GM19240 (cell line): Measurements from ENCODE around the gene CACNA1C.

Experiments used
- DNase-seq: peaks from one replicate; pipeline ENCODE4 v3.0.0; 2011; ENCODE audit warnings: low spot score; ENCODE audit not compliant: insufficient read length

CACNA1C gene

DNA sequence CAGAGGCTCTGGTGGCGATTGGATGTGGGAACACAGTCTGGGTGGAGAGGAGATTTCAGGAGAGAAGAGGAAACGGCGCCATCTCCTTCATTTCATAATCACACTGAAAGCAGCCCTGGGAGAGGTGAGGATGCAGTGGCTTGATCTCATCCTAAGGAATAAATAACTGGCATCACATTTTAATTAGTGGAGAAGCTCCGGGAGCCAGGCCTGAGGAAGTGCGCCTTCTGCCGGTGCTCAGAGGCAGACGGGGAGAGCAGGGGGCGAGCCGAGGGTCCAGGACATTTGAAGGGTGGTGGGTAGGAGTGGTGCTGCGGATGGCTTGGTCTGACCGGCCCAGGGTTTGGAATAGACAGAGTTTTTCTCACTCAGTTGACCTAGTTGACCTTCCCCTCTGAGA is 265.0 kb downstream of the CACNA1C start:
- no peak for DNase-seq

DNA sequence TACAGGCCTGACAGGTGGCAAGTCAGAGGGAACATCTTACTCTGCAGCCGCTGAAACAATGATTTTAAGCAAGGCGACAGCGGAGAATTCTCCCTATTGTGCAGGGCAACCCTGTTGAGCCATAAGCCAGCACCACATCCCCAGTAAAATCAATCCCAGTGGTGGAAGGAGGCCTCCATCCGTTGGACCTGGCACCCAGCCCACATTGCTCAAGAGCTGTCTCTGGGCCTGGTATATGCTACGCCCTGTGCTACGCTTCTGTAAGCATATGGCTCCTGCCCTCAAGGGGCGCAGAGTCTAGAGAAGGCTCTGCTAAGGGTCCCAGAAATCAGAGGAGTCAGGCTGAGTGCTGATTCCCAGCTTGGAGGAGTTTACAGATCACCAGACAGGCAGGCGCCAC is 265.5 kb downstream of the CACNA1C start:
- no peak for DNase-seq

DNA sequence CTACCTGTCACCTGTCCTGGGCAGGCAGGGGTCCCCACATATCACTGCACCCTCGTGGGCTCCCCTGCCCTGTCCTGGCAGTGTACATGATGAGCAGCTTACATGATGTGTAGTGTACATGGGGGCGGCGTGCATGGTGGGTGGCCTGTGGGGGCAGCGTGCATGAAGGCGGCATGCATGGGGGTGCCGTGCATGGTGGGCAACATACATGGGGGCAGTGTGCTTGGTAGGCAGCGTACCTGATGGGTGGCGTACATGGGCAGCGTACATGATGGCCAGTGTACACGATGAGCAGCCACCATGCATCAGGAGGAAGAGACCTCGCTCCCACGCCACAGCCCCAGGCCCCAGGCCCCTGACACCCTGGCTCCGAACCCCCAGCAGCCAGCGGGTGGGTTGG is 266.3 kb downstream of the CACNA1C start:
- DNase-seq: no peak

DNA sequence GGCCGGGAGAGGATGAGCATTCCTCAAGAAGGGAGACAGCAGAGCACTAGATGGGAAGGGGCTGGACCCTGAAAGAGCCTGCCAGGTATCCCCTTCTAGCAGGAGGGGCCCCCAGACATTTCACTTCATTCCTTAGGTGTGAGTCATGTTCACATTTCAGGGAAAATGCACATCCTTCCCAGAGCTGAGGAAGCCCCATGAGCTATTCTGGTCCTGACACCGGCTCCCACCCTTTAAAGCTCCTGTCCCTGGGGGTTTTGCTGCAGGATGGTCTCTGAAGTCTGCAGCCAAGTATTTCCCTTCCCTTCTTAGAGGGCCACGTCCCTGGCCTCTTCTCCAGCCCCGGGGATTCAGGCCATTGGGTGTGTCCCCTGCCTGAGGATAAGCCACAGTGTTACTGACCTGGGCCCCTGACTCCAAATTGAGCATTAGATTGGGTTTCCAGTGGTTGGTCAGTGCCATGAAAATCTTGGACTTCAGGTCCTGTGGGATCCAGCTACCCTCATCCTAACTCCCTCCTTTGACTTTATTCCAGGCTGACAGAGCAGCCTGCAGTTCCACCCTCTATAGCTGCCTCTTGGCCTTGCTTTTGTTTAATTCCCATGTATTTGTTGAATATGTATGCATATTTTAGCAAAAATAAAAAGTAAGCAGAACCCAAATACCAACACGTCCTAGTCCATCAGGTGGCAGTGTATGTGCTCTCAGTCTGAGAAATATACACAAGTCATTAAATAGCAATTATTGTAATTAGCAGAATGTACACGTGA is 267.1 kb downstream of the CACNA1C start:
- DNase-seq: no peak

DNA sequence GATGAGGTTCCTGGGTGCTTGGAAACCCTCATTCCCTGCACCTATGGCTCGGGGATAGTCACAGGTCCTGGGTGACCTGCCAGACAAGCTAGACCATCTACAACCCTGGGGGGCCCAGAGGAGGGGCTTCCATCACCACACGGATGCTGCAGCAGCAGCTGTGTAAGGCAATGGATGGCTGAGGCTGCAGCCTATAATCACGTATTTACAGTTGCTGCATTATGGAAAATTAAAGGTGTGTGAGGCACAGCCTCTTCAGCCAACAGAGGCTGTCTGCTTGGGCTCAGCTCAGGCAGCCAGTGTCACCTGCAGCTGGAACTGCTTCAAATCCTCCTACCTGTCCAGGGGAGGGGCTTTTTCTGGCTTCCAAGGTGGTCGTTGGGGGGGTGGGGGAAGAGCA is 268.1 kb downstream of the CACNA1C start:
- DNase-seq: no peak

DNA sequence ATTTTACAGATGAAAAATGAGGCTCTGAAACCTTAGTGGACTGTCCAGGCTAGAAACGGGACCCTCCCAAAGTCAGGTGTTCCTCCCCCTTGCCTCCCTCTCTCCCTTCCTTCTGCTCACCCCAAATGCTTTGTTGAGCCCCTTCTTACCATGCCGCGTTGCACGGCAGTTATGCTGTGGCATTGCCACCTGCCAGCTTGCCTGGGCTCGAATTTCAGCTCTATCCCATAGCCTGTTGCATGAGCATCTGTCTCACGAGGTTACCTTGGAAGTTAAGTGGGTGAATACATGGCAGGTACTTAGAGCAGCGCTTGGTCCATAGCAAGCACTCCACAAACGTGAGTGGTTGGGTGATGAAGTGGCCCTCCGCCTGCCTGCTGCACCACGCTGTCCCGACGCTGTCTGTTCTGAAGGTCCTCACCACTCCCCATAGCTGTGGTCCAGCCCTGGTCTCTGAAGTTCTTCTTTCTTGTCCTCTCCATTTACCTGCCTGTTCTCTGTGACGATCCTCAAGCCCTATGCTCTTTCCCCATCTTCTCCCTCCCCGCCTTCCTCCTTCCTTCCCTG is 269.9 kb downstream of the CACNA1C start:
- DNase-seq: no peak

DNA sequence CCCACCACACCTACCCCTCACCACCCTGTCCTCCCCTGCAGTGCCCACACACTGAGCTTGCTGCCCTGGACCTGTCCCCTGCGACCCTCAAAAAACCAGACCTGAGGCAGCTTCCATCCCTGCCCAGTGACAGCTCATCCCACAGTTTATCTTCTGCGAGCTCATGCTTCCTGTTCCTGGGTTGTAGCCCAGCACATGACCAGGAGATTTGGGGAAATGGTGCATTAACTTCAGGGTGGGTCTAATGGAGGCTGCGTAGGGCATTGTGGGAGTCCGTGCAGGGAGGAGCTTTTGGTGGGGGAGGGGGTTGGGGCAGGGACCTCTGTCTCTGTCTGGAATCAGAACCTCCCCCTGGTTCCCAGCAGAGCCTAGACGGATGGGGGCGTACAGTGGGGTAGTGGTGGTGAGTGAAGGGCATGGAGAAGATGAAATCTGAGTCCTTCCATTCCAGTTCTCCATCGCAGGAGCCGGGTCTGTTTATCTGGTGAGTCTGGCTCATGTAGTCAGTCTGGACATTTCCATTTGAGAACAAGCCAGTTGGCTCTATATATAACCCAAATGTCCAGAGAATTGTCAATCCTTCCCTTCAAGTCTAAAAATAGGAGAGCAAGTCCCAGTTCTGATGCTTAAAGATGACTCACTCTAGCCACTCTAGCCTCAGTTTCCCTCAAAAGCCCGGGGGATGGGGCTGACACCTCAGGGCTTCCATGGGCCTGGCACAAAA is 270.9 kb downstream of the CACNA1C start:
- no peak for DNase-seq

DNA sequence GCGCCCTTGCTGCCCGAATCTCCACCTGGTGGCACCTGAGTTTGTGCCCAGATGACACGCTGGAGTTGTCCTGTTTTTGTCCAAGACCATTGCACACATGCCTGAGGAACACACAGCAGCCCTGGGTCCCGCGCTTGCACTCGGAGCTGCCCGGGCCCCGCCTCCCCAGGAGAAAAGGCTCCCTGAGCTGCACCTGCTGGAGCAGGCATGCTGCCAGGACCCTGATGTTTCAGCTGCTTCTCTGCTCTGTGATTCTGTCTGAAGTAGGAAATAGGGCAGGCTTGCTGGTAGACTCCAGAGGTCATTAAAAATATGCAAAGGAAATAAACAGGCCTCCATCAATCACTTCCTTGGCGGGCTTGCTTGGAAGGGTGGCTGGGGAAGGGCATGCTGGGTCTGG is 271.6 kb downstream of the CACNA1C start:
- no peak for DNase-seq

DNA sequence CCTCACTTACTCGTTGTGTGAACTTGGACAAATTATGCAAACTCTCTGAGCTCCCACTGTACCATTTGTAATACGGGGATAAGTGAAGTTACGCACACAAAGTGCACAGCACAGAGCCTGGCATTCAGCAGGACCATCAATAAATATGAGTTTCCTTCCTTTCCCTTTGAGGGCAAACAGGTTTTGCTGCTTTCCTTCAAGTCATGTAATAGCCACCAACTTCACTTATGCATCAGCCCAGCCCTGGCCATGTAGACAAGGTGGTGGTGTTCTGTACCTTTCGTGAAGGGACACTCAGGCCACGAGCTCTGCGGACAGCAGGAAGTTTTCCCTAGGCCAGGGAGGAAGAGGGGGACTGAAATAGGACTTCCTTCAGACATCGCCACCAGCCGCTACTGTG is 272.7 kb downstream of the CACNA1C start:
- DNase-seq: no peak

DNA sequence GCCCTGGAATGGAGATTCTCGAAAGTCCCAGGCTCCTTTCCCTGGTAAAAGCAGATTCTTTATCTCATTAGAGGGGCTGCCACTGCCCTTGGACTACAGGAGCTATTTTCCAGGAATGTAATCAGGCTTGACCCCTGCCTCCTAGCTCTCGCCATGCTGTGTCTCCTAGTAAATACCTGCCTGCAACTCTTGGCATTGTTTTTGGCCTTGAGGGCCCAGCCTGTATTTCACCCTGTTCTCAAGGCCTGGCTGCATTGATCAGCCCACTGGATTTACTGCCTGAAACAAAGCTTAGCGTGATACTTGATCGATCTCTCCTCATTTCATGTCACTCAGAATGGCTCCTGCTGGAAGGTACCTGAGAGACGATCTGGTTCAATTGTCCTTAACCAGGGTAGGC is 273.7 kb downstream of the CACNA1C start:
- no peak for DNase-seq

DNA sequence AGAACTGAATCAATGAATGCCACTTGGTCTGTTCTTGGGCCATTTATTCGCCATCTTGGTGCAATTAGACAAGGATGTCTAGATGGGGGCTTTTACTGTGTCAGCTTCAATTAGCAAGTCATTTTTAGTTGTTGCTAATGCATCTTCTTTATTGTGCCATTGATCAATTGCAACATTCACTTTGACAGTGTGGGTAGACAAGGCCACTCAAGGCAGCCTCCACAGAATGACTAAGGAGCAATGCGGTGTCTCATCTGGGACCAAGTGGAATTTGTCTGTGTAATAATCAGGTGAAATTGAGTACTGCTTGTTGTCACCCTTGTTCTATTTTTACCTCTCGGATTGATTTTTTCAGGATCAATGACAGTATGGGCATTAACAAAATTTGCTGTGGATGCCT is 275.9 kb downstream of the CACNA1C start:
- DNase-seq: no peak

DNA sequence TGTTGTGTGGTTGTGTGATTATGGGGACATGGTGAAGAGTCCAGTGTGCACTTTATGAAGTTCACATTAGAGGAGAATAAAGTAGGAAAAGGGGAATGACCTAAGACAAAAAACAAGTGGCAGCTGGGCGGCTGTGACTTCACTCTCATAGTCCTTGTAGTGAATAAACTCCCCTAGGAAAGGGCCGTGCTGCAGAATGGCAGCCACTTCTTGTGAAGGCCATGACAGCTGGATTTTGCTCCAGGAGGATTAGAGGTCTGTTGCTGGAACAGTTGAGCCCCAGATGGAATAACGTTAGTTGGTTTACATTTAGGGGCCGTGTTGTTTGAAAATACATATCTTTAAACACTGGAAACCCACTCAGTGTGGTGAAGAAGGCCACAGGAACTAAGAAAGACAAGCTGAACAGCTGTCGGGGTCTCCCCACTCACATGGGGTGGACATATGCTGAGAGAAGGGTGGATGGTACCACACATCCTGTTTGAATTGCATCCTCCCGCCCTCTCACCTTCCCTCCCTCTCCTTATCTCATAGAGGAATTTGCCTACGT is 276.9 kb downstream of the CACNA1C start:
- DNase-seq: no peak

DNA sequence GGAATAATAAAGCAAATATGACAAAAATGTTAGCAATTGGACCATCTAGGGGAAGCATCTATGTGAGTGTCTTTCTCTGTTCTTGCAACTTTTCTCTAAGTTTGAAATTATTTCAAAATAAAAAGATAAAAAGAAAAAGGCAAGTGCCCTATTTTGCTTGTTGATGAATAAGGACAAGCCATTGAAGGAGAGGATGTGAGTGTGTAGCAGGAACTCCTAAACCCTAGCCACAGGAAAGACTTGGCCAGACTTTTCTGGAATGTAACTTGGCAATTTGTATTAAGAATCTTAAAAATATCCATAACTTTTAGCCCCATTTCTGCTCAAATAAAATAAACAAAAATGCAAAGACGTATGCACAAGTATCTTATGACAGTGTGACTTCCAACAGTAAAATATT is 279.4 kb downstream of the CACNA1C start:
- no peak for DNase-seq

DNA sequence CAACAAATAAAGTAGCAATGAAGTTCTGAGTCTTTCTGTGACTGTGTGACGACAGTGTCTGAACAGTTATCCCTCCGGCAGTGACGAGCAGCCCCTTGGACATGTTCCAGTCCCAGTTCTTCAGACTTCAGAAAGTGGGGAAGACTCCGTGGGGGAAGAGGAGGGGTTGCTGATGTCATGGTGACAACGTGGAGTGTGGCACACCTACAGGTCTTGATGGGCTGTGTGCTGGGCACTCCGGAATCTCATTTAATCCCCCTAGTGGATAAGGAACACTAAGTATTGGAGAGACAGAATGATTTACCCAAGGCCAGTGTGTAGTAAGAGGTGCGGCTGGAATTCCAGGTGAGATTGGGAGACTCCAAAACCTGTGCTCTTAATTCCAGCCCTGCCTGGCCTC is 280.2 kb downstream of the CACNA1C start:
- DNase-seq: no peak

DNA sequence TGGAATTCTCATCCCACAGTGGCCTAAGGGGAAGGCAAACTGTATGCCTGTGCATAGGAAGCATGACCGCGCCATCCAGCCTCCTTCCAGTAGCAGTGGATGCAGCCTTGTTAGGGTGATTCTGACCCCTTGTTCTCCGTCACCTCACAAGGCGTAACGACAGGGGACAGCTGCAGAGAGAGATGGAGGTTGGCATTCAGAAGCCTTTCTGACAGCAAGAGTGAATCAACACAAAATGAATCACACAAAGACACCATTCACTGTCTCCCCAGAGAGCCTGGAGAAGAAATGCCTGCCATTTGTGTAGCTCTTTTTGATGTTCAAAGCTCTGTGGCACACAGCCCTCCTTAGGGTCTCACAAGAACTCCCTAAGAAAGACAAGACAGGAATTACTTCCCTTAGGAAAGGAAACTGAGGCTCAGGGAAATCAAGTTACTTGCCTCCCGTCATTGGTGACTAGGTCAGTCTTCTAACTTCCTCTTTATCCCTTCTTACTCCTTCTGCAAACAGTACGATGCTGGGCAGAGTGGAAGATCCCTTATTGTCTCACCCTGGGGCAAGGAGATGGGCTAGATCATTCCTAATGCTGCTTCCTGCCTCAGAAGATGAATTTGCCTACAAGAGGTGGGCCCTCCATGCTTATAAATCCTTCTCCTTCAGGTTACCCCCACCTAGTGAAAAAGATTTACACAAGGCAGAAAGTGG is 280.9 kb downstream of the CACNA1C start:
- DNase-seq: no peak

DNA sequence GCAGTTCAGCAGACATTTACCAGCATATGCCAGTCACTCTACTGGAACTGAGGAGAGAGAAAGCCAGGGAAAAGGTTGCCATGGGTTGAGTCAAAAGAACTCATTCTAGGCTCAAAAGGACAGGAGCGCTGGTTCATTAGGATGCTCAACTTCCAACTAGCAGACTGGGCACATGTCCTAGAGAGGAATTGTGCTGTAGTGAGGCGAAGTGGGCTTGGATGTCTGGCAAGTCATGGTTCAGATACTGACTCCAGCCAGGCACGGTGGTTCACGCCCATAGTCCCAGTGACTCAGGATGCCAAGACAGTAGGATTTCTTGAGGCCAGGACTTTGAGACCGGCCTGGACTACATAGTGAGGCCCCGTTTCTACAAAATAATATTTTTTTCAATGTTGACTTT is 281.5 kb downstream of the CACNA1C start:
- no peak for DNase-seq

DNA sequence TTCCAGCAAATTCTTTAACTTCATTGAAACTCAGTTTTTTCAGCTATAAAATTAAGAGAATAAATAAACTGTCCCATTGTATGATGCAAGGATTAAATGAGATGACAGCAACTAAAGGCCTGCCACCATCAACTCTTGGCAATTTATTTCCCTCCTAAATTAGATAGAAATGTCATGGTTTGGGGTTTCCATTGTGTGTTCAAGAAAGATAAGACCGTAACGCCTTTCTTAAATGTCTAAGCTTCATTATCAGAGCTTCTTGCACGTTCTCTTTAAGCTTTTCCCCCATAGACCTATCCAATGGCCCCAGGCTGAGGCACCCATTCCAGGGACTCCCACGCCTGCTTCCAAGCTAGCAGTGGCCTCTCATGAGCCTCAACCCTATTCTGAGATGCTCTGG is 281.9 kb downstream of the CACNA1C start:
- no peak for DNase-seq

DNA sequence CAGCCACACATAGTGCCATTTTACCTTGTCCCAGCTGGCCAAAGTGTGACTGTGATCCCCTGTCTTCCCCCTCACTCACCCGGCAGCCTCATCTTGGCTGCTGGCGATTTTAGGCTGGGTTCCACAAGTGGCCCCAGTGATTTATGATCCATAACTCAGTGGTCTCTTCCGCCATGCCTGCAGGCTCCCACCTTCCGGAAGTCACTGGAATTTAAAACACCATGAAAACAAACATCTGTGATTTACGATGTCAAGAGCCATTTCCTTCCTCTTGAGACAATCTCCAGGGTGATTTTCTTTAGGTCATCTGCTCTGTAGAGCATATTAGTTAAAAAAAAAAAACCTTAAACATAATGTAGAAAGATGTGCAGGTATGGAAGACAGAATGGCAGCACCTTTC is 282.3 kb downstream of the CACNA1C start:
- DNase-seq: no peak

DNA sequence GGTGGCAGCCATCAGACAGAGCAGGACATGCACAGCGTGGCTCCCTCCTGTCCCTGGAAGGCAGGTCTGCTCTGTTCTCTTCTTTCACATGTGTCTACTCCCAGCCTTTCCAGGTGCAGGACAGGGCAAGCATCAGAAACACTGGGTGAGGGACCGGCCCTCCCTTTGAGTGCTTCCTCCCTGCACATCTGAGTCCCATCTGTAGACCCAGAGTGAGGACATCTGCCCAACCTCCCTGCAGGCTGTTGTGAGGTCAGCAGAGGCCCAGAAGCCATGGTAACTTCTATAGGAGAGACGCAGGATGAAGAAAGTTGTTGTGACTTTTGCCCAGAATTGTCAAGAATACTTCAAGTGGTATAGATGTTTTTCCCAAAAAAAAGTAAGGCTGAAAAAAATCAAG is 282.7 kb downstream of the CACNA1C start:
- DNase-seq: no peak

DNA sequence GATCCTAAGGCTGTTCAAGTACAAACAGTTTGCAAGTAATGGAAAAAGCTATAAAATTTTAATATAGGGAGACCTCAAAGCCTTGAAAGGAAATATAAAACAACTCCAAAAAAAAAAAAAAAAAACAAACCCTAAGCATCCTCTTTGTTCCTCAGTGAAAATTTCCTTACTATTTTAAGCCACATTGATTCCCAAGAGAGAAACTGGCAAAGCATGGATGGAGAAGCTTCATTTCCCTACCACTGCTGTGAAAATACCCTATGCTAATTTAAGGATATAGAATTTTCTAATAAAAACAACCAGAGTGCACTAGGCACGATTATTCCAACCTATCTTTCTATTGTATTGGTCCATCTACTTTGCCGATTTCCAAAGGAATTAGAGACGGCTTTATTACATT is 283.1 kb downstream of the CACNA1C start:
- no peak for DNase-seq

DNA sequence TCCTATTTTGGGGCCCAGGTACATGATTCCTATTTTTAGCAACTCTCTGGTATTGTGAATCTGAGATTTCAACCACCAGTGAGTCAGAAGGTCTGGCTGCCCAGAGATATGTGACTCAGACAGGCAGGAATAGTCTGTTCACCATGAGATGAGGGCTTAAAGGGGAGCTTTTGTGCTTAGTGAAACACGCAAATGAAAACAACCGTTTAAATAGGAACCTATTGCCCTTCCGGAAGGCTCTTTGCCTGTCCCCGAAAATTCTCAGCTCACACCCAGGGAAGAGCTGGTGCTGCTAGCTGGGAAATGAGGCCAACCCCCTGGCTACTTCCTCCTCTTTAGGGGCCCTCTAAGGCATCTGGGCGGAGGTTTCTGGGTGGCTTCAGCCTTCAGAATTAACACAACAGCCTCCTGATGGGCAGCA is 283.6 kb downstream of the CACNA1C start:
- peak; percentile 33 for DNase-seq
